Neural crest cell (in vitro differentiated cells): ENCODE measurements around the gene CPNE2. TPM values are rescaled to one million over a fixed set of nuclear protein-coding genes. Genes with fewer than 3 reads are reported as not detected.

ENCODE experiments used
- DNase-seq: peaks from one replicate; pipeline ENCODE4 v3.0.0; 2021; ENCODE audit warnings: low read depth, mixed read lengths, low spot score
- H3K27ac Mint-ChIP-seq: one replicate; pipeline ENCODE4 v1.8.0; 2021; ENCODE audit warnings: mild to moderate bottlenecking, mixed read lengths; ENCODE audit not compliant: unreplicated experiment
- H3K27me3 Mint-ChIP-seq: 2 replicates; pipeline ENCODE4 v1.8.0; 2021; ENCODE audit warnings: low read depth, mild to moderate bottlenecking, mixed read lengths
- H3K36me3 Mint-ChIP-seq: 2 replicates; pipeline ENCODE4 v1.8.0; 2021; ENCODE audit warnings: low read depth, mild to moderate bottlenecking, mixed read lengths
- H3K4me1 Mint-ChIP-seq: 2 replicates; pipeline ENCODE4 v1.8.0; 2021; ENCODE audit warnings: mixed read lengths
- H3K4me3 Mint-ChIP-seq: one replicate; pipeline ENCODE4 v1.8.0; 2021; ENCODE audit warnings: mild to moderate bottlenecking, mixed read lengths
- H3K9me3 Mint-ChIP-seq: 2 replicates; pipeline ENCODE4 v1.8.0; 2021; ENCODE audit warnings: mixed read lengths
- CTCF ChIP-seq: fragments of 200-600 bp; sonication (generic); conservative IDR thresholded peaks from 2 replicates; pipeline ENCODE4 v1.5.0; 2021; ENCODE audit warnings: antibody characterized with exemption, mild to moderate bottlenecking
- total RNA-seq: library from RNA; stranded (reverse); gene quantifications from 2 replicates; pipeline ENCODE4 v1.2.1, GENCODE V29; 2021

Gene CPNE2
- total RNA-seq, 1 donor from 2014 or later, result 33.1 TPM

GRCh38 chr16:57064995-57065394 lies 27.4 kb upstream of the CPNE2 start:
- Mint-ChIP-seq H3K27ac (no peak overlapping the region), H3K9me3 (no peaks in the 10 kb centered on the region), H3K27me3 (no peaks in the 10 kb centered on the region), H3K4me1 (peaks cover 12% of the 10 kb centered on the region), H3K4me3 (no peak overlapping the region), H3K36me3 (no peaks in the 10 kb centered on the region)
- no peak for TF ChIP-seq CTCF
- no peak for DNase-seq

- DNase-seq, result no peak
- no peak for TF ChIP-seq CTCF
- Mint-ChIP-seq H3K27me3 (no peaks in the 10 kb centered on the region), H3K27ac (no peak overlapping the region), H3K9me3 (no peaks in the 10 kb centered on the region), H3K4me1 (peaks cover 3% of the 10 kb centered on the region), H3K4me3 (no peak overlapping the region), H3K36me3 (no peaks in the 10 kb centered on the region)
These were observed 25.8 kb upstream of the CPNE2 start for GRCh38 chr16:57066625-57067024.

- Mint-ChIP-seq H3K4me3 (no peak overlapping the region), H3K27me3 (no peaks in the 10 kb centered on the region), H3K4me1 (no peaks in the 10 kb centered on the region), H3K27ac (no peak overlapping the region), H3K36me3 (no peaks in the 10 kb centered on the region), H3K9me3 (no peaks in the 10 kb centered on the region)
- no peak for DNase-seq
- TF ChIP-seq CTCF, result no peak
These were observed 25.0 kb upstream of the CPNE2 start for GRCh38 chr16:57067347-57067746.

- no peaks in the 10 kb centered on the region for H3K4me1 Mint-ChIP-seq
- H3K27ac Mint-ChIP-seq, result no peak overlapping the region
- H3K4me3 Mint-ChIP-seq, result no peak overlapping the region
- no peak for DNase-seq
- H3K36me3 Mint-ChIP-seq, result no peaks in the 10 kb centered on the region
- H3K27me3 Mint-ChIP-seq, result no peaks in the 10 kb centered on the region
- TF ChIP-seq CTCF, result no peak
- no peaks in the 10 kb centered on the region for H3K9me3 Mint-ChIP-seq
These were observed 23.3 kb upstream of the CPNE2 start for GRCh38 chr16:57069053-57069452.

GRCh38 chr16:57069635-57070370 lies 22.6 kb upstream of the CPNE2 start:
- H3K27ac Mint-ChIP-seq, result peak overlapping the region; percentile 19
- H3K9me3 Mint-ChIP-seq, result no peaks in the 10 kb centered on the region
- no peaks in the 10 kb centered on the region for H3K27me3 Mint-ChIP-seq
- no peaks in the 10 kb centered on the region for H3K36me3 Mint-ChIP-seq
- H3K4me1 Mint-ChIP-seq, result no peaks in the 10 kb centered on the region
- no peak for DNase-seq
- no peak overlapping the region for H3K4me3 Mint-ChIP-seq
- TF ChIP-seq CTCF, result no peak
